Naive thymus-derived CD8-positive, alpha-beta T cell (primary cell): ENCODE data around the gene SETD7. TPM values are rescaled to one million over a fixed set of nuclear protein-coding genes. Genes with fewer than 3 reads are reported as not detected.

Experiments
- ATAC-seq, 2 donors: fragments of 150-1000 bp; cut with Tn5 transposase in 1 of 2; sonication (Bioruptor Pico), chemical (Tn5 transposase) in 1 of 2; 1 replicate in 1 of 2; 2 replicates in 1 of 2; pipeline ENCODE4 v1.10.0; 2021; ENCODE audit warnings: mild to moderate bottlenecking in 2 of 2, moderate library complexity in 2 of 2
- POLR2A ChIA-PET: fragments of 350-600 bp; sonication (Branson Sonifier 250); formaldehyde crosslinking; loops from one replicate; lab custom pipeline; 2021; ENCODE audit warnings: antibody characterized with exemption; lab: Charles Lee
- DNase-seq, 10 donors: peaks; one replicate each; pipeline versions ENCODE4 v3.0.0 to v3.0.0-alpha.2; 2020 to 2022
- H3K27ac Mint-ChIP-seq, 10 donors: one replicate each; pipeline ENCODE4 v1.8.0; 2020 to 2022; ENCODE audit warnings: mild to moderate bottlenecking in 10 of 10, mixed read lengths in 10 of 10, moderate library complexity in 4 of 10, inconsistent platforms in 1 of 10
- H3K27me3 Mint-ChIP-seq, 5 donors: one replicate each; pipeline ENCODE4 v1.8.0; 2021 to 2022; ENCODE audit warnings: mixed read lengths in 5 of 5
- H3K36me3 Mint-ChIP-seq, 3 donors: one replicate each; pipeline ENCODE4 v1.8.0; 2020 to 2022; ENCODE audit warnings: mixed read lengths in 3 of 3, mild to moderate bottlenecking in 2 of 3, inconsistent platforms in 1 of 3
- H3K4me1 Mint-ChIP-seq, 4 donors: one replicate each; pipeline ENCODE4 v1.8.0; 2021 to 2022; ENCODE audit warnings: mixed read lengths in 4 of 4
- H3K4me3 Mint-ChIP-seq, 10 donors: one replicate each; pipeline ENCODE4 v1.8.0; 2020 to 2022; ENCODE audit warnings: mild to moderate bottlenecking in 10 of 10, mixed read lengths in 10 of 10, moderate library complexity in 6 of 10, inconsistent platforms in 1 of 10
- H3K9me3 Mint-ChIP-seq, 9 donors: one replicate each; pipeline ENCODE4 v1.8.0; 2020 to 2022; ENCODE audit warnings: mixed read lengths in 9 of 9, mild to moderate bottlenecking in 3 of 9, inconsistent platforms in 1 of 9, moderate library complexity in 1 of 9
- polyA plus RNA-seq, 3 donors: library from polyadenylated mRNA; unstranded; fragments of 300-500 nt; fragmentation: Illumina TruSeq; gene quantifications; one replicate each; pipeline ENCODE4 v1.2.3, GENCODE V29; 2021
- total RNA-seq, 8 experiments: library from RNA in 2 of 8; stranded (reverse) in 2 of 8; gene quantifications; one replicate each; pipeline ENCODE4 v1.2.3 and lab custom pipeline; 2021 to 2026

SETD7 gene
- total and polyA plus RNA-seq, 5 experiments from 2014 or later, result 0.09 to 2.7 (median 0.36) TPM

DNA sequence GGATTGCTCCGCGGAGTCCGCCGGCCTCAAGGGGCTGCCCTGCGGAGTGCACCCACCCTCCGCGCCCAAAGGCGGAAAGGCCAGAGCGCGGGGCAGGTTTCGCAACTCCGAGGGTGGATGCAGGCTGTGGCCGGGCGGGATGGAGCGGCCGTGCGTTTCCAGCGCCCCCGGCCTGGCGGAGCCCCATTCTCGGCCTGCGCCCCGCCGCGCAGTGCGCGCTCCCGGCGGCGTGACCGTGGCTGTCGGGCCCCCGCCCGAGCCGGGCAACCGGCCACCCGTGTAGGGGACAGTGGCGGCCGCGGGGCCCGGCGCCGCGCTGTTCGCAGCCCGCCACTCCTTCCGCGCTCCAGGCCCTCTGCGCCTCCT lies 331 bp downstream of the SETD7 start:
- ATAC-seq (peak; percentile 1 to 9), DNase-seq (peak in 3 of 10 donors; percentile 9 to 20 (median 13))
- H3K36me3 Mint-ChIP-seq, result peaks cover 0 to 2% (median 0%) of the 10 kb centered on the region in 3 donors
- H3K27me3 Mint-ChIP-seq, result peaks cover 0 to 16% (median 3%) of the 10 kb centered on the region in 5 donors
- no peaks in the 10 kb centered on the region for H3K9me3 Mint-ChIP-seq
- peaks cover 13 to 56% (median 32%) of the 10 kb centered on the region in 4 donors for H3K4me1 Mint-ChIP-seq
- H3K27ac Mint-ChIP-seq, result peak overlapping the region in 2 of 10 donors; percentile 97 to 98
- POLR2A ChIA-PET, result interaction anchor here (0.6 to 2.0 kb wide), 4 partner anchors 37 to 423 kb away, joined by 3 to 11 read pairs (median 6); partner anchors contain the start of gene NAA15
- peak overlapping the region; percentile 91 to 98 (median 95) for H3K4me3 Mint-ChIP-seq

DNA sequence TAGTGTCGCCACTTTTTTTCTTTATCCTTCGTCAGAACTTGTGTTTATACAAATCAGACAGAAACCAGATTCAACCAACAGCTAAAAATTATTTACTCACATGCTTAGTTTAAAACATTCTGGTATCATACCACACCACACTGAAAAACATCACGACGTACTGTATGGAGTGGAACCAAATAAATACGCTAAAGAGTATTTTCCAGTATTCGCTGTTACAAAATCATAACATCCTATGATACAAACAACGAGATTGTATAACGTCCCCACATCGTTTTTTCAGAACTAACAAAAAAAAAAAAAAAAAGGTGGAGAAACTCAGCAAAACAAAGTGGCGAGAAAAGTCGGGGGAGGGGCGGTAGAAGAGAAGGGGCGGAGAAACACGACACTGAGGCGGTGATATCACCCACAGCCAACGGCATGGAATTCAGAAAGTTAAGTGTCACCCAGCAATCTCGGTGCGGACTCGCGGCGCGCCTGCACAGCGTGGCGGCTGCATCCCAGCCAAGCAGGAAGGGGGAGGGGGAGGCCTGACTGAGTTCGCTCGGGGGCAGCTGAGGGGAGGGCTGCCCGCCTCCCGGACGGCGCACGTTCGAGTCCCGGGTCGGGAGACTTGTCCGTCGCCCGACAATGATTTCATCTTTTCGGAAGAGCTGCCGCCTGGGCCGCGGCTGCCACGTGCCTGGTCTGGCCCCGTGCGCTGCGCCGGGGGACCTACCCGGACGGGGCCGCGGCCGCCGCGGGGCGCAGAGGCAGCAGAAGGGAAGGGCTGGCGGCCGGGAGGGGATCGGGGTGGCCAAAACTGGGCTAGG lies 920 bp downstream of the SETD7 start:
- POLR2A ChIA-PET, result interaction anchor here (0.6 to 2.0 kb wide), 4 partner anchors 37 to 422 kb away, joined by 3 to 8 read pairs (median 4); partner anchors contain the start of genes NAA15 and RAB33B
- Mint-ChIP-seq H3K9me3 (no peaks in the 10 kb centered on the region), H3K27ac (peak overlapping the region; percentile 84 to 96 (median 94)), H3K27me3 (peaks cover 0 to 17% (median 3%) of the 10 kb centered on the region in 5 donors), H3K4me3 (peak overlapping the region; percentile 81 to 97 (median 92)), H3K36me3 (peaks cover 0 to 2% (median 0%) of the 10 kb centered on the region in 3 donors), H3K4me1 (peaks cover 8 to 50% (median 26%) of the 10 kb centered on the region in 4 donors)
- peak; percentile 35 to 91 (median 75) for DNase-seq
- ATAC-seq, result peak; percentile 71 to 74

DNA sequence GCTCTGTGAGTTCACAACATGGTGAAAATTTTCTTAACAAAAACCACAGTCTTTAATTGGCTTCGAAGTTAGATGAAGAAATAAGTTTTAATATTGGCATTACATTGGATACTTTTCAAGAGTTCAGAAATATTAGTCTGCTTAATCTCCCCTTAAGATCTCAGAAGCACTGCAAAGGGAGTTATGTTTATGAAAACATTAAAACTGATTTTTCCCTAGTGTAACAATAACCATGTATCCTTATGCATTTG lies 1.5 kb downstream of the SETD7 start:
- no peaks in the 10 kb centered on the region for H3K9me3 Mint-ChIP-seq
- peaks cover 0 to 17% (median 3%) of the 10 kb centered on the region in 5 donors for H3K27me3 Mint-ChIP-seq
- H3K36me3 Mint-ChIP-seq, result peaks cover 0 to 2% (median 0%) of the 10 kb centered on the region in 3 donors
- peak overlapping the region in 9 of 10 donors; percentile 84 to 96 (median 94) for H3K27ac Mint-ChIP-seq
- POLR2A ChIA-PET, result interaction anchor here (1.4 kb wide), 1 partner anchor 101 kb away, joined by 4 read pairs; the partner anchor contains the start of gene RAB33B
- H3K4me3 Mint-ChIP-seq, result peak overlapping the region; percentile 81 to 97 (median 92)
- no peak for ATAC-seq
- H3K4me1 Mint-ChIP-seq, result peaks cover 8 to 45% (median 25%) of the 10 kb centered on the region in 4 donors
- DNase-seq, result no peak

DNA sequence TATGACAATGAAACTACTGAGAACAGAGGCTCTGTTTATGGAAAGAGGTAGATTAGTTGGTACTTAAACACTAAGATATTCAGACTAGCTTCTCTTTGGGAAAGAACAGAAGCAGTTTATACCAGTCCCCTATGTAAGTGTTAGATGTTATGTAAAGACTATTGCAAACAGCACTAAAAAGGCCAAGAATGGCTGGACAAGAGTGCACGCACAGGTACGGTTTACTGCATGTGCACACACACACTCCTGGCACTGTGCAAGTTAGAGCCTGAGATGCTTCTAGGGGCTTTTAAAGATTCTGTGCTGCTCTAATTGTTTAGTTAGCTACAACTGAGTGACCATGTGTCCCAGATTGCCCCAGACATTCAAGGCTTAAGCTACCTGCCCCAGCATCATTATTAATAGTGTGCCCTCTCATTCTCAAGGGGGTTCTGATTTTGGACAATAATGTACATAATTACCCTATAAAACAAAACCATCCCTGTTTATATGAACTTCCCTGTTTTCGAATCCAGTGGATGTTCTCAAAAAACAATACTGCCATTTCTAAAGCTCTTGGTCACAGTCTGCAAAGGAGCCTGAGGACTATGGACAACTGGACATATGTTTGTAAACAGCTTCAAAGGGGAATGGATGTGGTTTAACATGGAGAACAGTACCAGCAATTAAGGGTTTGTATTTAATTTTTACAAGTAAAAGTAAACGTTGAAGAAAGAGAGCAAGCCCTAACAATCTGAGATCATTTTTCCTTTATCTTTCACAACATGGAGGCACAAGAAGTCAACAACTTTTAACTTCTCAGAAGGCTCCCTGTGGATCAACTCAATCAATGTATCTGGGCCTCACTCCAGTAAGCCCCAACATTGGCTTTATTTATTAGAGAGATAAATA lies 2.0 kb downstream of the SETD7 start:
- peaks cover 0 to 19% (median 4%) of the 10 kb centered on the region in 5 donors for H3K27me3 Mint-ChIP-seq
- H3K4me3 Mint-ChIP-seq, result peak overlapping the region in 6 of 10 donors; percentile 7 to 97 (median 92)
- H3K27ac Mint-ChIP-seq, result peak overlapping the region in 3 of 10 donors; percentile 8 to 85 (median 41)
- H3K36me3 Mint-ChIP-seq, result peaks cover 0 to 2% (median 0%) of the 10 kb centered on the region in 3 donors
- H3K9me3 Mint-ChIP-seq, result no peaks in the 10 kb centered on the region
- POLR2A ChIA-PET, result interaction anchor here (1.4 kb wide), 1 partner anchor 100 kb away, joined by 4 read pairs; the partner anchor contains the start of gene RAB33B
- no peak for ATAC-seq
- peaks cover 8 to 42% (median 24%) of the 10 kb centered on the region in 4 donors for H3K4me1 Mint-ChIP-seq
- DNase-seq, result no peak

DNA sequence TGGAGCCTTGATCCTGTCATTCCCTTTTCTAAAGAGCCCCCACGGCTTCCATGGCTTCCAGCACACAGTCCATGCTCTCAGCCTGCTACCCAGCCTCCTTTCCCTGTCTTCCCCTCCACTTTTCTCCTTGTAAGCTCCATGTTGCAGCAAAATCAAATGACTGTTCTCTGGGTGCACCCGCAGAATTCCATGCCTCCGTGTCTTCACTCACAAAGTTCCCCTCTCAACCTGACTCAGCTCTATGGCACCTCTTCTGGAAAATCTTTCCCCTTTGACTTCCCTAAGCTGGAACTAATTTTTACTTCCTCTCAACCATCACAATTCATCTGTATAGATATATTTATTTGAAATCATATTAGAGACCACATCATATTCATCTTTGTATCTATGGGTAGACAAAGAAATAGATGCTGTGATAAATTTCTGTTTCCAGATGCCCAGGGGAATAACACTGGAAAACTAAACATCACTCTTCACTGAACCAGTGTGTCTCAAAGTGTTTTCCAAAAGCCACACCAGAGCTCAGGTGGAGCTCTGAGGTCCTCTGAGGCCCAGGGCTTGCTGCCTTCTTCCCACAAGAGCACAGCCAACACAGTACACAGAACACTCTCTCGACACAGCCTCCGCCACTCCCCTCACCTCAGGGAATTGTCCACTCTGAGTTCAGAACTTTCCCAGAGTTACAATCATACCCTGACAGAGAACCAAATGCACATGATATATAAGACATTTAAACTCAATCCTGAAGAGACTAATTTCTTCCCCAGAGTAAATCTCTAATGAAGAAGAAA lies 3.3 kb downstream of the SETD7 start:
- H3K27me3 Mint-ChIP-seq, result peaks cover 0 to 20% (median 4%) of the 10 kb centered on the region in 5 donors
- ATAC-seq, result no peak
- no peaks in the 10 kb centered on the region for H3K9me3 Mint-ChIP-seq
- DNase-seq, result no peak
- POLR2A ChIA-PET, result no interaction called here
- H3K27ac Mint-ChIP-seq, result peak overlapping the region in 3 of 10 donors; percentile 4 to 58 (median 20)
- H3K4me1 Mint-ChIP-seq, result peaks cover 8 to 39% (median 20%) of the 10 kb centered on the region in 4 donors
- no peak overlapping the region for H3K4me3 Mint-ChIP-seq
- peaks cover 0 to 2% (median 0%) of the 10 kb centered on the region in 3 donors for H3K36me3 Mint-ChIP-seq

- peaks cover 0 to 11% (median 4%) of the 10 kb centered on the region in 5 donors for H3K27me3 Mint-ChIP-seq
- ATAC-seq (no peak), DNase-seq (no peak)
- H3K9me3 Mint-ChIP-seq, result no peaks in the 10 kb centered on the region
- H3K36me3 Mint-ChIP-seq, result no peaks in the 10 kb centered on the region
- no peak overlapping the region for H3K27ac Mint-ChIP-seq
- H3K4me3 Mint-ChIP-seq, result no peak overlapping the region
- POLR2A ChIA-PET, result no interaction called here
- peaks cover 2 to 29% (median 8%) of the 10 kb centered on the region in 4 donors for H3K4me1 Mint-ChIP-seq
Measured at GRCh38 chr4:139550724-139551429, 5.1 kb downstream of the SETD7 start.

DNA sequence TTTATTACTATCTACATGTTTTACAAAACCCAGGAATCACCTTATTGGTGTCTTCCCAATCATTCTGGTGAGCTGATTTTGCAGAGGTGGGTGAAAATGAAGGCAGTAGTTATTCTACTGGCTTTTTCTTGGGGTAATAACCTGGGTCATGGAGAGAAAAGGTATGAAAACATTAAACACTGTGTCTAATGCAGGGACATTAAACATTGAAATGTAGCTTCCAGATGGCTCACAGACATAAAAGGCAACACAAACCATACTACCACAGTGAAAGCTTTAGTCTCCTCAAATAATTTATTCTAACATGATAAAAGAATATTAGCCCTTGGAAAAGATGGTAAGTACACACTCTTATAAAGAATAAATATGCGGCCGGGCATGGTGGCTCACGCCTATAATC lies 8.0 kb downstream of the SETD7 start:
- no peak overlapping the region for H3K4me3 Mint-ChIP-seq
- DNase-seq (no peak), ATAC-seq (no peak)
- H3K4me1 Mint-ChIP-seq, result peaks cover 0 to 10% (median 0%) of the 10 kb centered on the region in 4 donors
- H3K27me3 Mint-ChIP-seq, result peaks cover 0 to 11% (median 2%) of the 10 kb centered on the region in 5 donors
- no peaks in the 10 kb centered on the region for H3K9me3 Mint-ChIP-seq
- POLR2A ChIA-PET, result no interaction called here
- H3K36me3 Mint-ChIP-seq, result peaks cover 0 to 2% (median 0%) of the 10 kb centered on the region in 3 donors
- no peak overlapping the region for H3K27ac Mint-ChIP-seq

GRCh38 chr4:139540632-139541031 lies 15.4 kb downstream of the SETD7 start:
- DNase-seq, result no peak
- no peak overlapping the region for H3K4me3 Mint-ChIP-seq
- peaks cover 0 to 4% (median 0%) of the 10 kb centered on the region in 5 donors for H3K27me3 Mint-ChIP-seq
- no peak for ATAC-seq
- no peak overlapping the region for H3K27ac Mint-ChIP-seq
- H3K36me3 Mint-ChIP-seq, result peaks cover 0 to 2% (median 0%) of the 10 kb centered on the region in 3 donors
- POLR2A ChIA-PET, result no interaction called here
- no peaks in the 10 kb centered on the region for H3K9me3 Mint-ChIP-seq
- no peaks in the 10 kb centered on the region for H3K4me1 Mint-ChIP-seq

DNA sequence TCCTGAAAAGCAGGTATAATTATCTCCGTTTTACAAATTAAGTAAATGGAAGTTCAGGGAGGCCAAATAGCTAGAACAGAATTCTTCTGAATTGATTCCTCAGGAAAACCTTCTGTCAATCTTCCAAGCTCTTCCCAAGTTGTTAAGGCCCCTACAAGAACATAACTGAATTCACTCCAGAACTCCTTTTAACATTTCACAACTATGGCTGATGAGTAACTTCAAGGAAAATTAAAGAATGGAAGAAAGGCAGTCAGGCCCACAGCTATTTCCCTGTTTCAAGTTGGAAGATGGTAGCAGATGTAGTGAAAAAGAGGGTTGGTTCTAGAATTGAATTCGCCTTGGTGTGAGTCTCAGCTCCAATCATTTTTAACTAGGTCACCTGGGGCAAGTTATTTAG lies 15.9 kb downstream of the SETD7 start:
- no peaks in the 10 kb centered on the region for H3K9me3 Mint-ChIP-seq
- H3K36me3 Mint-ChIP-seq, result peaks cover 0 to 2% (median 0%) of the 10 kb centered on the region in 3 donors
- no peaks in the 10 kb centered on the region for H3K4me1 Mint-ChIP-seq
- ATAC-seq (no peak), DNase-seq (no peak)
- H3K27ac Mint-ChIP-seq, result no peak overlapping the region
- H3K27me3 Mint-ChIP-seq, result peaks cover 0 to 4% (median 0%) of the 10 kb centered on the region in 5 donors
- POLR2A ChIA-PET, result no interaction called here
- no peak overlapping the region for H3K4me3 Mint-ChIP-seq

- DNase-seq, result no peak
- no peaks in the 10 kb centered on the region for H3K4me1 Mint-ChIP-seq
- H3K4me3 Mint-ChIP-seq, result no peak overlapping the region
- no peak for ATAC-seq
- H3K9me3 Mint-ChIP-seq, result no peaks in the 10 kb centered on the region
- POLR2A ChIA-PET, result no interaction called here
- H3K27ac Mint-ChIP-seq, result no peak overlapping the region
- H3K27me3 Mint-ChIP-seq, result peaks cover 0 to 4% (median 0%) of the 10 kb centered on the region in 5 donors
- no peaks in the 10 kb centered on the region for H3K36me3 Mint-ChIP-seq
Measured at GRCh38 chr4:139537292-139537691, 18.7 kb downstream of the SETD7 start.

- ATAC-seq (no peak), DNase-seq (no peak)
- Mint-ChIP-seq H3K27me3 (peaks cover 0 to 4% (median 0%) of the 10 kb centered on the region in 5 donors), H3K4me1 (peaks cover 0 to 1% (median under 1%) of the 10 kb centered on the region in 4 donors), H3K9me3 (no peaks in the 10 kb centered on the region), H3K27ac (no peak overlapping the region), H3K4me3 (no peak overlapping the region), H3K36me3 (no peaks in the 10 kb centered on the region)
- POLR2A ChIA-PET, result no interaction called here
Measured at GRCh38 chr4:139535871-139536234, 20.2 kb downstream of the SETD7 start.
